Activated CD4-positive, alpha-beta T cell treated with anti-CD3 and anti-CD28 coated beads, Interleukin-2, amount 50 U/mL, for 24 hours (primary cell): ENCODE results near the gene ZDHHC6.
A peak's percentile ranks its signal among the peaks of the same experiment; 100 is the strongest.
"Not testable (repeated sequence)": the region's sequence is repeated elsewhere in the genome, so short reads cannot be mapped to it uniquely, and the experiment has no call there.

Source experiments
- DNase-seq, 2 donors: peaks; one replicate each; pipeline ENCODE4 v3.0.0-alpha.2; 2020; ENCODE audit warnings: low read depth in 1 of 2, low spot score in 1 of 2

ZDHHC6 gene

DNA sequence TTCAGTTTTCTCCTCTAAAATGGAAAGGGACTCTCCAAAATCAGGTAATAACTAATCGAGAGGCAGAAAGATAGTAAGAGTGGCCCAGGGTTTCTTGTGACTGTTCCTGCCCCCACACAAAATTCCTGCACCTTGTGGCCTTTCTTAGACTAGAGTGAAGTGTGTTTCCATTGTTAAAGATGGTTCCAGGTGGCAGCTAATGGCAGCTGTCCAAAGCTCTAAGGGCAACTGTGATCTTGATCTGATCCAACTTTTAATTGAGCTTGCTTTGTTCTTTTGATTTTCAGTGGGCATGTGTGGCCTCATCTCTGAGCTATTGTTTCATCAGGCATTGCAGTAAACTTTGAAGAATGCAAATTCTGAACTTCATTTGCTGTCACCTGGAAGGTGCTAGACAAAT lies 53.4 kb downstream of the ZDHHC6 start:
- DNase-seq = no peak

GRCh38 chr10:112390125-112390703 lies 56.5 kb downstream of the ZDHHC6 start:
- DNase-seq = no peak

DNA sequence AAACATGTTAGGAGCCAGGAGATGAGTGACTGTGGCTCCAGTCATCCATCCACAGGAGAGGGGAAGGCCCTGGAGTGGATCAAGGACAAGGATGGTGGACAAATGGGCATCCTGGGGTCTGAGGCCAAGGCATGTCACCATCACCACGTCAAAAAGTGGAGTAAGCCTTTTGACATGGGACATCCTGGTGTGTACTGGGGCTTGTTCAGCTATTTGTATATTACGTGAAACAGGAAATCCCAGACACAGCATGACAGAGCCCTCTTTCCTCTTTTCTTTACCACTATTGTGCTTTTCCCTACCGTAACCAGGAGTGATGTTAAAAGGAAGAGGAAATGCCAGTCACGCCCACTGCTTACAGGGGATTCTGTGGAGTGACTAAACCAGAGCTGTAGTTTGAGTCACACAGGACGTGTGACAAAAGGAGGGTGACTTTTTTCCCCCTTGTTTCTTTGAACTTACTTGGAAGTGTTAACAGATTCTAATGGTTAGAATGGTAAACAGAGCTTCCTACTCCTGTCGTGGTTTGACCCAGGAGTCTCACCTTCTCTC lies 57.4 kb downstream of the ZDHHC6 start:
- peak in 1 of 2 donors; percentile 62 for DNase-seq

GRCh38 chr10:112388548-112388947 lies 58.2 kb downstream of the ZDHHC6 start:
- no peak for DNase-seq

DNA sequence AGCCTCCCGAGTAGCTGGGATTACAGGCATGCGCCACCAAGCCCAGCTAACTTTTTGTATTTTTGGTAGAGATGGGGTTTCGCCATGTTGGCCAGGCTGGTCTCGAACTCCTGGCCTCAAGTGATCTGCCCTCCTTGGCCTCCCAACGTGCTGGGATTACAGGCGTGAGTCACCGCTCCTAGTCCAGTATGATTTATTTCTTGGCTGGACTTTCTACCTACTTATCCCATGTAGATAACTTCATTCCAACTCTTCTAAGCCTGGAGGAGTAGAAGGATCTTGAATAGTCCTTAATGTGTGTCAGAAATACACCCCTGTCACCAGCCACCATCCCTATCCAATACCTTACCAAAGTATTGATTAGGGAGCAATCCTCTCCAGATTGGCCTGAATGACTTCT lies 58.7 kb downstream of the ZDHHC6 start:
- not testable (repeated sequence) for DNase-seq

DNA sequence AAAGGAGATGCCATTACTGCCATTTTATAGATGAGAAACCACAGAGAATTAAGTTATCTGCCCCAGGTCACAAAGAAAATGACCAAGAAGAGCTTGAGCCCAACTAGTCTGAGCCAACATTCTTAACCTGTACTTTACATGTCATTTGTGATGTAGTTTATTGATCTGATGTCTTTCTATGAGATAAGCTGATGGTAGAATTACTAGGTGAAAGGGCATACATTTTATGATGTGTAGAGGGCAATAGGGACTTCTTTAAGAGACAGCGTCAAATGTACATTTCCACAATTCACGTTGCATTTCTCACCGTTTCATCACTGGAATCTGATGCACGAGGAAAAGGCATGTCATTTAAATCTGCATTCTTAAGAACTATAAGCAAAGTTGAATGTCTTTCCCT lies 61.5 kb downstream of the ZDHHC6 start:
- DNase-seq = no peak

- no peak for DNase-seq
Observed at GRCh38 chr10:112384141-112384540, 62.6 kb downstream of the ZDHHC6 start.

DNA sequence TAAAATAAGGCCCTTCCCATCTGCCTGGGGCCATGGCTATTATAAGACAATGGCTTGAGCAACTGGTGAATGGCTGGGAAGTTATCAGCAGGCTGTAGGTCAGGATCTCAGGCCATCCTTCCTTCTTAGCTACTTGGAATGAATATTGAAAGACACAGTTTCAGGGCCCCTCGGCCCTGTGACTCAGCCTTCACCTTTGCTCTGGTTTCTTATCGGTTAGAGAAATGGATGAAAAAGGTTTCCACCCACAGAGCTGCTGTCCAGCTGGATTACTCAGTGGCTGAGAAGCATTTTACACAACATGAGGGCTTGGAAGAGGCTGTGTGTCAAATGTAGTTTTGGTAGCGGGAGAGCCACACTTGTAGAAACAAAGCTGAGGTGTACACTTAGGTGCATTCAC lies 63.4 kb downstream of the ZDHHC6 start:
- DNase-seq = no peak

DNA sequence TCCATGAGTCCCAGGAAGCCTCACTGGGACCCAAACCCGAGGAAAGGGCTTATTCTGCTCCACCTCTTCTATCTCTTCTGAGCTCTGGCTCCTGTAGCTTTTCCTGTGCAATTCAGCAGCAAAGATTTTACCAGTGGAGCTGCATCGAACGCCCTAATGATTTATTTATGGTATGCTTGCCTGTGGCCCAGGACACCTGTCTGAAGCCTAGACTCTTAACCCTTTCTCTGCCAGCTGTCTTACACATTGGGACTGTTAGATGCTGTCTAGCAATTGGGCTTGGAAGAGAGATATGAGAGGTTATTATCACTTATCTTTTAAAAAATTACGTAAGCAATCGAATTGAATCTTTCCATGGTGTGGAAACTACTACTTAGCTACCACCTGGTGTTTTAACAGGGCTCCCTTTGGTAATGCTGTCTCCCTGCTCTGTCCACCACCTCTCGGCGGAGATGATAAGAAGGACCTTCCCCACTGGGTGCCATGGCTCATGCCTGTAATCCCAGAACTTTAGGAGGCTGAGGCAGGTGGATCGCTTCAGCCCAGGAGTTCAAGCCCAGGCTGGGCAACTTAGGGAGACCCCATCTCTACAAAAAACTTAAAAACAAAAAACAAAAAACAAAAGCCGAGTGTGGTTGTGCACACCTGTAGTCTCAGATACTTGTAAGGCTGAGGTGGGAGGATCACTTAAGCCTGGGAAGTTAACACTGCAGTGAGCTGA lies 64.0 kb downstream of the ZDHHC6 start:
- no peak for DNase-seq
